AG04450 (cell line): ENCODE results near the gene SLC6A6. TPM values are rescaled to one million over a fixed set of nuclear protein-coding genes. Genes with fewer than 3 reads are reported as not detected.

Experiments used
- CTCF ChIA-PET: fragments of 300-600, 350-600 bp; formaldehyde crosslinking; extraction: SDS; loops from one replicate; lab custom pipeline; 2022; ENCODE audit warnings: antibody characterized with exemption, inconsistent platforms; lab: Charles Lee
- POLR2A ChIA-PET: fragments of 350-600 bp; formaldehyde crosslinking; extraction: SDS; loops from one replicate; lab custom pipeline; 2021; ENCODE audit warnings: antibody characterized with exemption, inconsistent platforms; lab: Yijun Ruan, JAX
- DNase-seq: peaks from one replicate; pipeline ENCODE4 v3.0.0-alpha.2; 2011; ENCODE audit warnings: low read depth, low spot score
- H3K27ac ChIP-seq: one replicate; pipeline ENCODE4 v1.5.1; 2012; ENCODE audit warnings: low read depth, low read length, control low read depth
- H3K27me3 ChIP-seq: one replicate; pipeline ENCODE4 v1.6.0; 2012; ENCODE audit warnings: low read length; ENCODE audit not compliant: control insufficient read depth, insufficient read depth
- H3K4me3 ChIP-seq: 2 replicates; pipeline ENCODE4 v1.5.1; 2011; ENCODE audit warnings: mild to moderate bottlenecking, low read depth, low read length, control low read depth
- H3K9me3 ChIP-seq: 2 replicates; pipeline ENCODE4 v1.5.1; 2012; ENCODE audit warnings: low read length; ENCODE audit not compliant: control insufficient read depth, insufficient read depth
- CTCF ChIP-seq: IDR thresholded peaks from 2 replicates; pipeline ENCODE4 v1.5.1; 2011; ENCODE audit warnings: low read depth, low read length, control low read depth, inconsistent platforms
- polyA plus RNA-seq: library from polyadenylated mRNA; depleted of rRNA; stranded (reverse); fragments of >200 nt; gene quantifications from 2 replicates; pipeline ENCODE4 v1.2.3, GENCODE V29; 2011

Gene SLC6A6
- polyA plus RNA-seq, 1 experiment, result 30.8 TPM

GRCh38 chr3:14452740-14453710, 50.6 kb downstream of the SLC6A6 start:
- ChIA-PET POLR2A (interaction anchor here (0.8 to 2.3 kb wide), 15 partner anchors 8 to 328 kb away, joined by 3 to 14 read pairs (median 4); partner anchors contain the start of genes CHCHD4, LSM3, SLC6A6 and TMEM43), CTCF (interaction anchor here (0.5 to 5.7 kb wide), 5 partner anchors 13 to 249 kb away, joined by 4 to 49 read pairs (median 4); no protein-coding TSS in a partner anchor)
- Histone ChIP-seq H3K4me3 (peak overlapping the region; percentile 32), H3K9me3 (no peaks in the 10 kb centered on the region; the same call in 1 of the 2 replicates), H3K27ac (peak overlapping the region; percentile 100), H3K27me3 (no peaks in the 10 kb centered on the region)
- peak; percentile 96 for DNase-seq
- peak; percentile 30 for TF ChIP-seq CTCF

- no peak for DNase-seq
- POLR2A ChIA-PET, result interaction anchor here (2.3 kb wide), 1 partner anchor 21 kb away, joined by 12 read pairs; no protein-coding TSS in a partner anchor
- Histone ChIP-seq H3K27me3 (no peaks in the 10 kb centered on the region), H3K9me3 (no peaks in the 10 kb centered on the region), H3K4me3 (no peak overlapping the region), H3K27ac (peak overlapping the region; percentile 47)
- TF ChIP-seq CTCF, result no peak
- CTCF ChIA-PET, result interaction anchor here (1.7 to 5.7 kb wide), 2 partner anchors 193 to 250 kb away, joined by 5 to 49 read pairs; no protein-coding TSS in a partner anchor
These were observed 51.7 kb downstream of the SLC6A6 start for GRCh38 chr3:14453876-14454638.

GRCh38 chr3:14454639-14455310, 52.4 kb downstream of the SLC6A6 start:
- Histone ChIP-seq H3K27me3 (no peaks in the 10 kb centered on the region), H3K9me3 (no peaks in the 10 kb centered on the region), H3K4me3 (no peak overlapping the region), H3K27ac (no peak overlapping the region)
- ChIA-PET CTCF (interaction anchor here (1.7 to 5.7 kb wide), 2 partner anchors 194 to 251 kb away, joined by 5 to 49 read pairs; no protein-coding TSS in a partner anchor), POLR2A (interaction anchor here (0.6 kb wide), 1 partner anchor 31 kb away, joined by 4 read pairs; no protein-coding TSS in a partner anchor)
- DNase-seq, result no peak
- TF ChIP-seq CTCF, result no peak

- peak overlapping the region; percentile 21 for H3K27ac ChIP-seq
- no peak overlapping the region for H3K4me3 ChIP-seq
- CTCF ChIA-PET, result interaction anchor here (5.7 kb wide), 1 partner anchor 252 kb away, joined by 49 read pairs; no protein-coding TSS in a partner anchor
- DNase-seq, result no peak
- POLR2A ChIA-PET, result no interaction called here
- no peaks in the 10 kb centered on the region for H3K9me3 ChIP-seq
- no peak for TF ChIP-seq CTCF
- no peaks in the 10 kb centered on the region for H3K27me3 ChIP-seq
These were observed 53.3 kb downstream of the SLC6A6 start for GRCh38 chr3:14455571-14456317.
